OCI-LY3 (cell line): ENCODE measurements around the gene OR1N1.

Source experiments
- H2AFZ ChIP-seq: fragments of 200-600, 300-600 bp; shearing (Covaris generic); 2 replicates; pipeline ENCODE4 v1.6.0; 2014; ENCODE audit warnings: antibody characterized with exemption, low read depth, low read length
- H3K27ac ChIP-seq: fragments of 200-600, 300-600 bp; sonication (generic); 2 replicates; pipeline ENCODE4 v1.5.1; 2014; ENCODE audit warnings: mild to moderate bottlenecking, low read length, moderate library complexity, mixed read lengths
- H3K27me3 ChIP-seq: fragments of 200-600, 300-600 bp; sonication (generic); 2 replicates; pipeline ENCODE4 v1.6.1; 2014; ENCODE audit warnings: low read depth, low read length, mixed read lengths
- H3K36me3 ChIP-seq: fragments of 200-600, 300-600 bp; sonication (generic); replicated peaks from 2 replicates; pipeline ENCODE3; 2014; ENCODE audit warnings: low read depth, low read length, mixed read lengths
- H3K4me1 ChIP-seq: fragments of 300-600, 200-600 bp; sonication (generic); 2 replicates; pipeline ENCODE4 v1.6.1; 2014; ENCODE audit warnings: low read length, mixed read lengths
- H3K4me2 ChIP-seq: fragments of 200-600, 300-600 bp; sonication (generic); 2 replicates; pipeline ENCODE4 v1.6.1; 2014; ENCODE audit warnings: low read length, mixed read lengths
- H3K4me3 ChIP-seq: fragments of 300-600, 200-600 bp; sonication (generic); 2 replicates; pipeline ENCODE4 v1.5.1; 2014; ENCODE audit warnings: antibody characterized with exemption, mild to moderate bottlenecking, low read length, moderate library complexity
- H3K79me2 ChIP-seq: fragments of 300-600, 200-600 bp; shearing (Covaris generic); 2 replicates; pipeline ENCODE4 v1.6.1; 2014; ENCODE audit warnings: mild to moderate bottlenecking, low read length, mixed read lengths
- H3K9ac ChIP-seq: fragments of 300-600, 200-600 bp; shearing (Covaris generic); 2 replicates; pipeline ENCODE4 v1.6.0; 2014; ENCODE audit warnings: mild to moderate bottlenecking, low read length, moderate library complexity
- H3K9me3 ChIP-seq: fragments of 200-600, 300-600 bp; shearing (Covaris generic); 2 replicates; pipeline ENCODE4 v1.6.1; 2014; ENCODE audit warnings: low read length, mixed read lengths; ENCODE audit not compliant: insufficient read depth
- H4K20me1 ChIP-seq: fragments of 200-600, 300-600 bp; sonication (generic); 2 replicates; pipeline ENCODE4 v1.6.1; 2016; ENCODE audit warnings: low read length, mixed read lengths; ENCODE audit not compliant: insufficient read depth
- EZH2phosphoT487 ChIP-seq: fragments of 200-600 bp; shearing (Covaris generic); IDR thresholded peaks from 2 replicates; pipeline ENCODE4 v1.6.1; 2018; ENCODE audit warnings: antibody characterized with exemption, mixed run types, low read depth
- TF ChIP-seq, protein P1 (sequence below): fragments of 200-600, 300-600 bp; sonication (generic); IDR thresholded peaks from 2 replicates; pipeline ENCODE4 v1.5.1; 2014; ENCODE audit warnings: antibody characterized with exemption, low read length, low read depth

The OR1N1 gene

GRCh38 chr9:122527193-122527592, at the start of gene OR1N1:
TSS of gene OR1N1 (minus strand) at chr9:122527293. CDS start at chr9:122527293, 0 bp downstream.
- Histone ChIP-seq H4K20me1 (no peaks in the 10 kb centered on the region), H3K79me2 (no peaks in the 10 kb centered on the region), H2AFZ (no peak within 1 kb of the TSS), H3K4me1 (no peaks in the 10 kb centered on the region), H3K36me3 (no peaks in the 10 kb centered on the region), H3K27ac (no peak within 1 kb of the TSS), H3K9ac (no peak within 1 kb of the TSS), H3K27me3 (peaks cover 23% of the 10 kb centered on the region), H3K4me2 (no peak within 1 kb of the TSS), H3K9me3 (no peaks in the 10 kb centered on the region), H3K4me3 (no peak within 1 kb of the TSS)
- no peak for TF ChIP-seq EZH2phosphoT487
- TF ChIP-seq, protein P1, sequence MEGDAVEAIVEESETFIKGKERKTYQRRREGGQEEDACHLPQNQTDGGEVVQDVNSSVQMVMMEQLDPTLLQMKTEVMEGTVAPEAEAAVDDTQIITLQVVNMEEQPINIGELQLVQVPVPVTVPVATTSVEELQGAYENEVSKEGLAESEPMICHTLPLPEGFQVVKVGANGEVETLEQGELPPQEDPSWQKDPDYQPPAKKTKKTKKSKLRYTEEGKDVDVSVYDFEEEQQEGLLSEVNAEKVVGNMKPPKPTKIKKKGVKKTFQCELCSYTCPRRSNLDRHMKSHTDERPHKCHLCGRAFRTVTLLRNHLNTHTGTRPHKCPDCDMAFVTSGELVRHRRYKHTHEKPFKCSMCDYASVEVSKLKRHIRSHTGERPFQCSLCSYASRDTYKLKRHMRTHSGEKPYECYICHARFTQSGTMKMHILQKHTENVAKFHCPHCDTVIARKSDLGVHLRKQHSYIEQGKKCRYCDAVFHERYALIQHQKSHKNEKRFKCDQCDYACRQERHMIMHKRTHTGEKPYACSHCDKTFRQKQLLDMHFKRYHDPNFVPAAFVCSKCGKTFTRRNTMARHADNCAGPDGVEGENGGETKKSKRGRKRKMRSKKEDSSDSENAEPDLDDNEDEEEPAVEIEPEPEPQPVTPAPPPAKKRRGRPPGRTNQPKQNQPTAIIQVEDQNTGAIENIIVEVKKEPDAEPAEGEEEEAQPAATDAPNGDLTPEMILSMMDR = no peak

DNA sequence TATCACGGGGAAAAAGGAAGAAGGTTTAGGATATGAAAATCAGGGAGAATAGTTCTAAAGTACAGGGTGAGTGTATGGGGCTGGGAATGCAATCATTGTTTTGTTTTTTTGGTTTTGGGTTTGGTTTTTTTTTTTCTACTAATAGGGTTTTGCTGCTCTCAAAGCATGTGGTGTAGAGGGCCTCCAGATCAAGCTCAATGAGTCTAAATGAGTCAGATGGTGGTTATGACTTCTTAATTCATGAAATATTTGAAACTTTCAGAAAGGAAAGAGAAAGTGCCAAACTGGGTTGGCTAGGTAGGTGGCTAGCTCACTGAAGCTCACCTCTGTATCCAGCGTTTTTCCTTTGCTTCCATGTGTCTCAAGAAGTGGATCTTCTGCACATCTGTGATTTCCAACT, 45.4 kb upstream of the OR1N1 start:
- Histone ChIP-seq H3K4me2 (no peak overlapping the region), H3K79me2 (no peaks in the 10 kb centered on the region), H3K36me3 (no peaks in the 10 kb centered on the region), H3K9ac (no peak overlapping the region), H3K4me3 (no peak overlapping the region), H3K4me1 (no peaks in the 10 kb centered on the region), H4K20me1 (no peaks in the 10 kb centered on the region), H2AFZ (no peak overlapping the region), H3K9me3 (no peaks in the 10 kb centered on the region), H3K27me3 (peaks cover 15% of the 10 kb centered on the region), H3K27ac (no peak overlapping the region)
- TF ChIP-seq EZH2phosphoT487 = no peak
- TF ChIP-seq, protein P1 = no peak

DNA sequence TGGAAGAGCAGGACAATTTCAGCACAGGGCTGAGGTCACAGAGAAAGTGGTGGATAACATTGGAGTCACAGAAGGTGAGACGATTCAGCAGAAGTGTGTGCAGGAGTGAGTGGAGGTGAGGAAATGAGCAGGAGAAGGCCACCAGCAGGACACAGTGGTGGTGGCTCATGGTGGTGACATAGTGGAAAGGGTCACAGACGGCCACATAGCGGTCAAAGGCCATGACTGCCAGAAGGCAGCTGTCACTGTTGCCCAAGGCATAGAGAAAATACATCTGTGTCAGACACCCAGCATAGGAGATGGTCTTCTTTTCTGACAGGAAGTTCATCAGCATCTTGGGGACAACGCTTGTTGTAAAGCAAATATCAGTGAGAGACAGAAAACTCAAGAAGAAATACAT, 40.8 kb upstream of the OR1N1 start:
- Histone ChIP-seq H3K4me2 (no peak overlapping the region), H4K20me1 (no peaks in the 10 kb centered on the region), H3K4me1 (no peaks in the 10 kb centered on the region), H3K27me3 (peaks cover 7% of the 10 kb centered on the region), H3K27ac (no peak overlapping the region), H3K9me3 (no peaks in the 10 kb centered on the region), H3K4me3 (no peak overlapping the region), H3K79me2 (no peaks in the 10 kb centered on the region), H2AFZ (no peak overlapping the region), H3K36me3 (no peaks in the 10 kb centered on the region), H3K9ac (no peak overlapping the region)
- no peak for TF ChIP-seq EZH2phosphoT487

- no peaks in the 10 kb centered on the region for H4K20me1 ChIP-seq
- no peak overlapping the region for H3K4me3 ChIP-seq
- H2AFZ ChIP-seq = no peak overlapping the region
- no peak overlapping the region for H3K9ac ChIP-seq
- no peak overlapping the region for H3K4me2 ChIP-seq
- no peak overlapping the region for H3K27ac ChIP-seq
- no peaks in the 10 kb centered on the region; the same call in 1 of the 2 replicates for H3K27me3 ChIP-seq
- TF ChIP-seq, protein P1 = no peak
- TF ChIP-seq EZH2phosphoT487 = no peak
- no peaks in the 10 kb centered on the region for H3K36me3 ChIP-seq
- H3K4me1 ChIP-seq = no peaks in the 10 kb centered on the region
- no peaks in the 10 kb centered on the region for H3K9me3 ChIP-seq
- no peaks in the 10 kb centered on the region for H3K79me2 ChIP-seq
Measured at GRCh38 chr9:122562134-122562760, 35.2 kb upstream of the OR1N1 start.
